NCI-H128 (cell line): ENCODE measurements around the gene COL2A1.
A peak's percentile ranks its signal among the peaks of the same experiment; 100 is the strongest.

Source experiments
- DNase-seq: peaks from one replicate; lab custom pipeline; 2025; ENCODE audit not compliant: unreplicated experiment; lab: John Stamatoyannopoulos, UW

The COL2A1 gene

GRCh38 chr12:48015954-48016353, 11.7 kb upstream of the COL2A1 start:
- no peak for DNase-seq

- DNase-seq = no peak
These were observed 10.9 kb upstream of the COL2A1 start for GRCh38 chr12:48015129-48015528.

GRCh38 chr12:48013287-48013686, 9.0 kb upstream of the COL2A1 start:
- DNase-seq = no peak

GRCh38 chr12:48012070-48012469, 7.8 kb upstream of the COL2A1 start:
- DNase-seq = no peak

- DNase-seq = no peak
These were observed 6.2 kb upstream of the COL2A1 start for GRCh38 chr12:48010366-48010970.

GRCh38 chr12:48009471-48009870, 5.2 kb upstream of the COL2A1 start:
- DNase-seq = no peak

GRCh38 chr12:48008950-48009349, 4.7 kb upstream of the COL2A1 start:
- DNase-seq = no peak

- no peak for DNase-seq
These were observed 4.1 kb upstream of the COL2A1 start for GRCh38 chr12:48008349-48008748.

- no peak for DNase-seq
These were observed 2.9 kb upstream of the COL2A1 start for GRCh38 chr12:48007206-48007605.

GRCh38 chr12:48005750-48006021, 1.4 kb upstream of the COL2A1 start:
- DNase-seq = no peak

GRCh38 chr12:48005001-48005749, 899 bp upstream of the COL2A1 start:
- no peak for DNase-seq

- DNase-seq = no peak
These were observed 837 bp downstream of the COL2A1 start for GRCh38 chr12:48003226-48004052.

GRCh38 chr12:48002773-48003218, 1.5 kb downstream of the COL2A1 start:
- no peak for DNase-seq

GRCh38 chr12:48002414-48002730, 1.9 kb downstream of the COL2A1 start:
- no peak for DNase-seq

GRCh38 chr12:48001505-48002413, 2.5 kb downstream of the COL2A1 start:
- DNase-seq = peak; percentile 53

GRCh38 chr12:48000878-48001504, 3.3 kb downstream of the COL2A1 start:
- DNase-seq = peak; percentile 19

GRCh38 chr12:47999816-48000215, 4.5 kb downstream of the COL2A1 start:
- DNase-seq = no peak

GRCh38 chr12:47997321-47997720, 7.0 kb downstream of the COL2A1 start:
- DNase-seq = no peak

- DNase-seq = no peak
These were observed 8.3 kb downstream of the COL2A1 start for GRCh38 chr12:47995981-47996401.

GRCh38 chr12:47993491-47993890, 10.8 kb downstream of the COL2A1 start:
- DNase-seq = no peak

- DNase-seq = no peak
These were observed 11.5 kb downstream of the COL2A1 start for GRCh38 chr12:47992776-47993175.
